HG02981 (cell line): ENCODE data around the gene AGPAT2.

Experiments
- ATAC-seq: cut with Tn5 transposase; IDR thresholded peaks from one replicate; pipeline ENCODE4 v1.9.1; 2021; ENCODE audit warnings: mild to moderate bottlenecking, moderate library complexity; ENCODE audit not compliant: unreplicated experiment

Gene AGPAT2

GRCh38 chr9:136629001-136629878, 58.0 kb downstream of the AGPAT2 start:
- ATAC-seq: no peak

- ATAC-seq: no peak
These were observed 59.0 kb downstream of the AGPAT2 start for GRCh38 chr9:136628268-136628667.

DNA sequence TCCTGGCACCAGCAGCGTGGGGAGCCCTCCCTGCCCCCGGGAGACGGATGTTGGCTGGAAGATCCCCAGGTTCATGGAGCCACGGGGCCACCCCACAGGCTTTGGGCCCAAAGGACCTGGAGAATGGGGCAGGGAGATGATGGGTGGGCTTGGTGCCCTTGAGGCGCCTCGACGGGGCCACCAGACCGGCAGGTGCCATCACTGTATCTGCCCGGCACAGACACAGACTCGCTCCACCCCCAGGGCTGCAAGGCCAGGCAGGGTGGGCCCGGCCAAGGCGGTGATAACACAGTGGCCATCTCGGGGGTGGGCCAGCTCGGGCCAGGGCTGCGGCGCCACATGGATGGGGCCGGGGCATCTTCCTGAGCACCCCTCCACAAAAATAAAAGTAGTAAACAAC, 59.6 kb downstream of the AGPAT2 start:
- ATAC-seq: no peak

DNA sequence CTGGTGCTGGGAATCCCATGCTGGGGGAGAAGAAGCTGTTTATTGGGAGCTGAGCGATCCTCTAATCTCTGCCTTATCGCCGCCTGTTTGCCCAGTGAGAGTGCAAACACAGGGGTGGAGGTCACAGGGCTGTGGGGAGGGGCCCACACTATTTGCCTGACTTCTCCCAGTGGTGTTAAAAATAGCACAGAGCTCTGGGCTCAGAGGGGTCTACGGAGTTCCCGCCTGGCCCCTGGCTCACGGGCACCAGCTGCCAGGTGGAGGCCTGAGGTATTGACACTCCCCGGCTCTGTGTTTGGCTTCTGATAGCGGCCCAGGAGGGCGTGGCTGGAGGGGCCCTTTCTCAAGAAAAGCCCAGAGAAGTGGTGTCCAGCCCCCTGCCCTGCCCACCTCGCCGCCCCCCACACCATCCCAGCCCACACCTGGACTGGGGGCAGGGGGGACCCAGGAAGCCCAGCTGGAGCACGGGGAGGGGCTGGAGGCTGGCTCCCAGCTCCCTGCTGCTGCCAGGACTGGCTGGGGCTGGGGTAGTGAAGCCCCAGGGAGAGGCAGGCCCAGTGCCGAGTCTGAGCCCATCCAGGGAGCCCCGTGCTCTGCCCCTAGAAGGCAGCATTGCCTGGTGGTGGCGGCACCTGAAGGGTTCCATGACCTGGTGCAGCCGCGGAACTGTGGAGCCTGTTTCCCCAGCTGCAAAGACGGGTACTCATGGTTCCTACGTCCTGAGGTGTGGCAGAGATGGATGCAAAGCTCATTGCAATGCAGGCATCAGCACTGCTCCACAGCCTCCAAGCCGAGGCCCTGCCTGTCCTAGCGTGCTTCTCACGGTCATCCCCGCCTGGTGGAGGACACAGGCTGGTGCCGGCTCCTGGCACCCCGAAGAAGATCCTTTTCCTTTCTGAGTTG, 60.3 kb downstream of the AGPAT2 start:
- ATAC-seq: no peak

- no peak for ATAC-seq
These were observed 61.1 kb downstream of the AGPAT2 start for GRCh38 chr9:136626066-136626725.

GRCh38 chr9:136625101-136626065, 61.9 kb downstream of the AGPAT2 start:
- no peak for ATAC-seq

DNA sequence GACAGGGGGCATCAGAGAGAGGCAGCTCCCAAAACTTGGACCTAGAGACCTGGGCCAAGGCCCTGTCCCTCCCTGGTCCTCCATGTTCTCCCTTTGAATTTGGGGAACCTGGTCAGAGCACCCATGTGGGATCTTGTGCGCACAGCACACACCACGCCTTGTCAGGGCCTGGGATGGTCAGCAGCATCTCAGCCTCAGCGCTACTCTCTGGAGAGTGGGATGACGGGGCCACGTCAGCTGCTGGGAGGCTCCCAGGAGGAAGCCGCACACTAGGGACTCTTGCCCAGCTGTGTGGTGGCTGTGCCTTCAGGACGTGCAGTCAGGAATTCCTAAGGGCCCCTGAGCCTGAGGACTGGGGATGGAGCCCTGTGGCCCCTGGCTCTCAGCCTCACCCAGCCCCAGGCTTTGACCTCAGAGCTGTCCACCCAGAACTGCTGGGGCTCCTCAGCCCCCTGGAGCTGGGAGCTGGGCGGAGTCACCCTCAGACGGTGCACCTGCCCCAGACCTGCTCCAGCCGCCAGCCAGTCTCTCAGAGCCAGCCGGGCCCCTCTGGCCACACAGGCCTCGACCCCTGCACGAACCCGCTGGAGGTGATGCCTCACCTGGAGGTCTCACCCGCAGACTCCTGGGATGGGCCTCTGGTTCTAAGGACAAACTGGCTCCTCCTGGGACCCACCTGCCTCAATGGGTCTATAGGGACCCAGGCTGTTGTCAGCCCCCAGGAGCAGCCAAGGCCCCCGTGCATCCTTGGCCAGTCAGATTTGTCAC, 62.9 kb downstream of the AGPAT2 start:
- no peak for ATAC-seq

DNA sequence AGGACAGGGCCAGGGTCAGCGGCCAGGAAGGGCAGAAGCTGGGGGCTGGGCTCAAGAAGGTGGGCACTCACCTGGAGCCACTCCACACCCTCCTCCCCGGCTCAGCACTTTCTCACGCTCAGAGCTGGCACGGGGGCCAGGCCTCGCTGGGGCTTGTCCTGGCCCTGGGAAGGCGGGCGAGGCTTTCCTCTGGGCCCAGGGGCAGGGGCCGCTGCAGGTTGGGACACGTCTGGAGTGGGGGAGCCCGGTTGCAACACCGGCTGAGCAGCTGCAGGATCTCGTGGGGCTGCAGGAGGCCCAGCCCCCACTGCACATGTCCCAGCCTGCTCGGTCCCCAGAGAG, 63.4 kb downstream of the AGPAT2 start:
- no peak for ATAC-seq
